Prostate gland (tissue), 2 donors: Measurements from ENCODE around the gene PGC. TPM values are rescaled to one million over a fixed set of nuclear protein-coding genes. Genes with fewer than 3 reads are reported as not detected.

Experiments
- DNase-seq: peaks from one replicate; pipeline ENCODE4 v3.0.0-alpha.2; 2019; ENCODE audit warnings: low spot score
- H3K27ac ChIP-seq, 2 donors: fragments of 200-600 bp; sonication (generic); 2 replicates each; pipeline ENCODE4 v1.5.1; 2017 to 2019
- H3K27me3 ChIP-seq: fragments of 200-600 bp; sonication (generic); replicated peaks from 2 replicates; pipeline ENCODE4 v1.5.1; 2019; ENCODE audit not compliant: insufficient read depth
- H3K36me3 ChIP-seq, 2 donors: fragments of 200-600 bp; sonication (generic); 1 replicate in 1 of 2; 2 replicates in 1 of 2; pipeline versions ENCODE4 v1.5.1 to v1.8.1; 2017 to 2019
- H3K4me1 ChIP-seq: fragments of 200-600 bp; sonication (generic); replicated peaks from 2 replicates; pipeline ENCODE4 v1.5.1; 2019
- H3K4me3 ChIP-seq, 2 donors: fragments of 200-600 bp; sonication (generic); 2 replicates each; pipeline ENCODE4 v1.5.1; 2017 to 2019
- H3K9me3 ChIP-seq: fragments of 200-600 bp; sonication (generic); 2 replicates; pipeline ENCODE4 v1.5.1; 2017
- POLR2A ChIP-seq: fragments of 450-650 bp; IDR thresholded peaks from one replicate; pipeline ENCODE4 v1.6.1; 2016; ENCODE audit warnings: antibody characterized with exemption, mild to moderate bottlenecking
- POLR2AphosphoS5 ChIP-seq: sonication (generic); formaldehyde crosslinking; IDR thresholded peaks from one replicate; pipeline ENCODE4 v1.6.1; 2017; ENCODE audit warnings: antibody characterized with exemption
- WGBS: methylation state at CpG from one replicate; pipeline ENCODE4 v1.1.5; 2018; 5-methylcytosine and 5-hydroxymethylcytosine counted together
- intact Hi-C: fragments of 100-400 bp; cut with DNase I; formaldehyde crosslinking; loops from one replicate; pipeline ENCODE4 v1.14.2; 2022
- total RNA-seq, 2 donors: library from RNA; depleted of rRNA; stranded (reverse); fragments of >200 nt; gene quantifications; one replicate each; pipeline ENCODE4 v1.1.0, GENCODE V29; 2016
- TF ChIP-seq, protein P1 (sequence below), 4 experiments: fragments of 200-600 bp in 2 of 4; fragments of 450-650 bp in 2 of 4; sonication (generic) in 2 of 4; IDR thresholded peaks; 1 replicate in 3 of 4; 2 replicates in 1 of 4; pipeline ENCODE4 v1.5.1; 2016 to 2019; ENCODE audit warnings: antibody characterized with exemption in 4 of 4, mild to moderate bottlenecking in 2 of 4, moderate library complexity in 2 of 4

PGC gene
- total RNA-seq, 2 donors from 2014 or later = 18.4 to 391 TPM

DNA sequence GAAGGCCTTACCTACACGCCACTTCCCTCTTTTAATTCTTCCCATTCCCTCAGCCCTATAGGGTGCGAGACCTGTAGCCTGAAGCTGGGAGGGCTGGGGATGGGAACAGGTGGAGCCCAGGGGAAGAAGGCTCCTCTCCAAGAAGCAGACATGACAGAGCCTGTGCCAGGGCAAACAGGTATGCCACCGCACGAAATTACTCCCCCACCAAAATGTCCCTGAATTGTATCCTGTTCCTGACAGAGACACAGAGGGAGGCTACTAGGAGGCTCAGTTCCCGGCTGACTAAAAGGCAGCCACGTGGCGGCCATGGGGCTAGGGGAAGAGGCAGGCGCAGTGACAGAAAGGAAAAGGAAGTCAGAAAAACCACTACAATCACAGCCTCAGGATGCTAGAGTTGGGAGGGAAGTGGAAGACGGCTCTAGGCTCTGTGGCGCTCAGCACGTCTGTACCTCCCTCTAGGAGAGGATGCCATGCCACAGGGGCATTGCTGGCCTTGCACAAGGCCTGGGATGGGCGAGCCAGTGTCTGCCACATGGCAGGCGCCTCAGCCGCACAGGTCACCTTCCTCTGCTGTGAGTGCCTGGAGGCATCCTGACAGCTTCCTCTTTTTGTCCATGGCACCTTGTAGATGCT, 39.5 kb downstream of the PGC start:
- no peaks in the 10 kb centered on the region for H3K9me3 ChIP-seq
- peak; percentile 40 for TF ChIP-seq POLR2AphosphoS5
- TF ChIP-seq POLR2A = no peak
- no peaks in the 10 kb centered on the region for H3K36me3 ChIP-seq
- peak overlapping the region; percentile 37 to 79 for H3K27ac ChIP-seq
- intact Hi-C loops = no loop called here
- no peak overlapping the region for H3K4me3 ChIP-seq
- WGBS = 49% methylated on average over 13 of the region's 14 CpGs
- peaks cover 43% of the 10 kb centered on the region for H3K4me1 ChIP-seq
- DNase-seq = no peak
- H3K27me3 ChIP-seq = no peaks in the 10 kb centered on the region

DNA sequence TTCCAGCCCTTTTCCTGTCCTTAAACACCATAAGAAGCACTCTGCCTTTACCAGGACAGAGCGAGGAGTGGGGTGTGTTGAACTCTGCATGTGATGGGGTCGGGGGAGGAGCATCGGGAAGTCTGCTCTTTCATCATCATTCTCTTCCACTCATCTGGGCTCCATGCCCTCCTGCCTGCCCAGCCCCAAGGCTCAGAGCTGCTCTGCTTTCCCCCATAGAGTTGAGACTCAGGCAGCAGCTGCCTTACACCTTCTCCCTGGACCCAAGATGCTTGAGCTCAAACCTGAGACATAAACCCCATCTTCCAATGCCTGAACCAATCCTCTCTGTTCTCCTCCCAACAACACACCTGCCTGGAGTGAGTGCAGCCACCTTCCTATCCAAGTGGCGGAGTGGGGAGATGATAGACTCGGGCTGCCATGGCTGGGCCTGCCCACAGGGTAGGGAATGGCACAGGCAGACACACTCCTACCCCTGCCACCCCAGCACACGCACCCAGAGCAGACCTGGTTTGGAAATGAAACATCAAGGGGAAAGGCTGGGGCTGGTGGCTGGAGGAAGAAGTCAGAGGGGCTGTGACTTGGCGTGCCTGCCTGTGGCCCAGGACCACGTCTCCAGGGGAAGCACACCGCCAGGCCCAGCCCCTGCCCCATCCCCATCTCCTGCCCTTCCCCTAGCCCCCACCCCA, 40.2 kb downstream of the PGC start:
- TF ChIP-seq, protein P1, sequence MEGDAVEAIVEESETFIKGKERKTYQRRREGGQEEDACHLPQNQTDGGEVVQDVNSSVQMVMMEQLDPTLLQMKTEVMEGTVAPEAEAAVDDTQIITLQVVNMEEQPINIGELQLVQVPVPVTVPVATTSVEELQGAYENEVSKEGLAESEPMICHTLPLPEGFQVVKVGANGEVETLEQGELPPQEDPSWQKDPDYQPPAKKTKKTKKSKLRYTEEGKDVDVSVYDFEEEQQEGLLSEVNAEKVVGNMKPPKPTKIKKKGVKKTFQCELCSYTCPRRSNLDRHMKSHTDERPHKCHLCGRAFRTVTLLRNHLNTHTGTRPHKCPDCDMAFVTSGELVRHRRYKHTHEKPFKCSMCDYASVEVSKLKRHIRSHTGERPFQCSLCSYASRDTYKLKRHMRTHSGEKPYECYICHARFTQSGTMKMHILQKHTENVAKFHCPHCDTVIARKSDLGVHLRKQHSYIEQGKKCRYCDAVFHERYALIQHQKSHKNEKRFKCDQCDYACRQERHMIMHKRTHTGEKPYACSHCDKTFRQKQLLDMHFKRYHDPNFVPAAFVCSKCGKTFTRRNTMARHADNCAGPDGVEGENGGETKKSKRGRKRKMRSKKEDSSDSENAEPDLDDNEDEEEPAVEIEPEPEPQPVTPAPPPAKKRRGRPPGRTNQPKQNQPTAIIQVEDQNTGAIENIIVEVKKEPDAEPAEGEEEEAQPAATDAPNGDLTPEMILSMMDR (IDR thresholded peaks at IDR 0.05) = no peak
- TF ChIP-seq POLR2AphosphoS5 (no peak), POLR2A (no peak)
- intact Hi-C loops = loop anchor here (1.0 kb wide), 1 partner anchor 27 kb away; no protein-coding TSS in a partner anchor
- DNase-seq = no peak
- H3K36me3 ChIP-seq = no peaks in the 10 kb centered on the region
- H3K27ac ChIP-seq = peak overlapping the region; percentile 74 to 79
- no peaks in the 10 kb centered on the region for H3K27me3 ChIP-seq
- peaks cover 36% of the 10 kb centered on the region for H3K4me1 ChIP-seq
- H3K9me3 ChIP-seq = no peaks in the 10 kb centered on the region
- H3K4me3 ChIP-seq = no peak overlapping the region
- 70% methylated on average over 8 of the region's 9 CpGs for WGBS

DNA sequence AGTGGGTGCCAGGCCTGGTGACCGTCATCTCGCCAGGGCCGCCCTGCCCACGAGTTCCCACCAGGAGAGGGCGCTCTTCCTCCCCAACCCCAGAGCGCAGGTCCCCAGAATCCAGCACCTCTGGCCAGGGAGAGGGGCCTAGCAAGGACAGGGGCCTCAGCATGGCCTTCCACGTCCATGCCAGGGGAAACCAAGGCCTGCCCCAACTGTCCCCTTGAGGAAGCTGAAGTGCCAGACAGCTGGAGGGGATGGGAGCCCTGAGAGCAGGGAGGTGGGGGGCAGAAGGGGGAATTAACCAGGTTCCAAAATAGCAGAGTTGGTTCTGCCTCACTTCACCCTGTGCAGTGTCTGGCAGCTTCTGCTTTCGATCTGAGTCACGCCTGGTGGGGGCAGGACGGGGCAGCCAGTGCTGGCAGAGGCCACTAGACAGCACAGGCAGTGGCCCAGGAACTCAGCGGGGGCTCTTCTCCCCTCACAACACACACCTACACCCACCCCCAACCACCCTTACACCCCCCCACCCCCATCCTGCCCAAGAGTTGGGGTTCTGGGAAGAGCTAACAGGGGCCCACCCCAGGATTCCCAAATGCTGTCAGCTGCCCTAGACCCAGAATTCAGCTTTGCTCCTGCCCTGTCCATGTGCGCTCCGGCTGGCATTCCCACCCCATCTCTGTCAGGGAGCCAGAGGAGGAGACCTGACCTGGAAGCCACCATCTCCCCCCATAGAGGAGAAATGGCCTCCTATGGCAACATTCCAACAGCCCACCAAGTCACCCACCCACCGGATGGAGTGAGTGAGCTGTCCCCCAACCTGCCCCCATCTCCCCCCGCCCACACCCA, 41.0 kb downstream of the PGC start:
- no peaks in the 10 kb centered on the region for H3K9me3 ChIP-seq
- H3K36me3 ChIP-seq = no peaks in the 10 kb centered on the region
- peak; percentile 78 for DNase-seq
- peaks cover 30% of the 10 kb centered on the region for H3K4me1 ChIP-seq
- H3K27ac ChIP-seq = peak overlapping the region; percentile 74 to 79
- intact Hi-C loops = loop anchor here (1.0 kb wide), 1 partner anchor 28 kb away; no protein-coding TSS in a partner anchor
- H3K27me3 ChIP-seq = no peaks in the 10 kb centered on the region
- 19% methylated on average over 11 of the region's 15 CpGs for WGBS
- TF ChIP-seq POLR2A (no peak), POLR2AphosphoS5 (peak; percentile 44)
- TF ChIP-seq, protein P1 (IDR thresholded peaks at IDR 0.05) = peak; percentile 51 to 87 (median 76)
- H3K4me3 ChIP-seq = no peak overlapping the region

DNA sequence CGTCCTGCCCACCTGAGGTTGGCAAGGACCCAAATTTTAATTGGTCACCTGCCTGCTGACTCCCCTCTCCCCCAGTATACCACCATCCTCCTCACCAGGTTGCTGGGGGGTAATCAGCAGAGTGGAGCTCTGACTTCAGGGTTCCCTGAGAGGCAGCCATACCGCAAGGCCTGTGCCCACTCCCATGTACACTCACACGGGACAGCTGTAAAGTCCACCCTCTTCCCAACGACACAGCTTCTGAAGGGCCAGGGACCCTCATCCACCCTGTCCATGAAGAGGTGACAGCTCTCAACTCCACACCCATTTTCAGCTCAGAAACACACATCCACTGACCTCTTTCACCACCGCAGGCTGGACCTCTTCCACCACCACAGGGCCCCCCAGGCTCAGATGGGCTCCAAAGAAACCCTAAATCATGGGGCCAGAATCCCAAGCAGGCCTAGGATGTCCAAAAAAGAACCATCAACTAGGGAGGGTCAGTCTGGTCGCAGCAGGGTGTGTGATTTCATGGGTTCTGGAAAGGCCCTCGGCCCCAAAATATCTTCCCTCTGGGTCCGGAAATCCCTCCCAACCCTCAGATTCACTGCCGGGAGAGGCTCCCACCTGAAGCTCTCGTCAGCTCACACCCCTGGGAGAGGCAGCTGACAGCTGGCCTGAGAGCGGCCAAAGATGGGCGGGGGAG, 41.7 kb downstream of the PGC start:
- TF ChIP-seq, protein P1 (IDR thresholded peaks at IDR 0.05) = no peak
- TF ChIP-seq POLR2A = no peak
- TF ChIP-seq POLR2AphosphoS5 = no peak
- intact Hi-C loops = no loop called here
- 60% methylated on average over 12 of the region's 12 CpGs for WGBS
- no peaks in the 10 kb centered on the region for H3K36me3 ChIP-seq
- no peaks in the 10 kb centered on the region for H3K9me3 ChIP-seq
- peaks cover 30% of the 10 kb centered on the region for H3K4me1 ChIP-seq
- no peaks in the 10 kb centered on the region for H3K27me3 ChIP-seq
- H3K4me3 ChIP-seq = no peak overlapping the region
- no peak for DNase-seq
- peak overlapping the region; percentile 74 to 79 for H3K27ac ChIP-seq
